Measurements from ENCODE around the gene NUDT9. TPM values are rescaled to one million over a fixed set of nuclear protein-coding genes. Genes with fewer than 3 reads are reported as not detected.

The NUDT9 gene
- total RNA-seq, 1 donor from 2014 or later: 33.7 TPM

- Histone ChIP-seq H3K4me3 (ENCODE audit: insufficient read depth, low read depth, low read length) (no peak overlapping the region), H2AFZ (ENCODE audit: low read depth, low read length) (no peak overlapping the region), H3K36me3 (ENCODE audit: insufficient read depth, low read length) (no peaks in the 10 kb centered on the region), H3K27me3 (ENCODE audit: insufficient read depth, low read length) (no peaks in the 10 kb centered on the region), H3K79me2 (ENCODE audit: insufficient read depth, low read length) (peaks cover 72% of the 10 kb centered on the region), H3K9me3 (ENCODE audit: insufficient read depth, low read depth, low read length) (no peaks in the 10 kb centered on the region), H3K9ac (ENCODE audit: low read length) (no peak overlapping the region), H4K20me1 (ENCODE audit: insufficient read depth, low read length) (peaks cover 12% of the 10 kb centered on the region), H3K27ac (ENCODE audit: low read depth, low read length) (no peak overlapping the region), H3K4me2 (ENCODE audit: low read length) (no peak overlapping the region), H3K4me1 (ENCODE audit: insufficient read depth, low read length) (peaks cover 25% of the 10 kb centered on the region)
- no peak overlapping the region for H3K27ac Mint-ChIP-seq (ENCODE audit: unreplicated experiment)
- no peak for FAIRE-seq
- no peaks in the 10 kb centered on the region for H3K27me3 Mint-ChIP-seq (ENCODE audit: low read depth, unreplicated experiment)
- no peak for DNase-seq (ENCODE audit: low read depth)
- no peak for TF ChIP-seq CTCF (IDR thresholded peaks at IDR 0.05; ENCODE audit: insufficient read depth, low read depth, low read length)
- TF ChIP-seq EZH2 (IDR thresholded peaks at IDR 0.05; ENCODE audit: insufficient read depth, low read length): no peak
- H3K9me3 Mint-ChIP-seq (ENCODE audit: unreplicated experiment): no peaks in the 10 kb centered on the region
- H3K4me3 Mint-ChIP-seq (ENCODE audit: unreplicated experiment): no peak overlapping the region
- H3K36me3 Mint-ChIP-seq (ENCODE audit: low read depth, unreplicated experiment): no peaks in the 10 kb centered on the region
- peaks cover 20% of the 10 kb centered on the region for H3K4me1 Mint-ChIP-seq (ENCODE audit: low read depth, unreplicated experiment)
These were observed 3.3 kb downstream of the NUDT9 start for GRCh38 chr4:87425711-87426110.

GRCh38 chr4:87426865-87427517, 4.6 kb downstream of the NUDT9 start:
- no peak overlapping the region for H2AFZ ChIP-seq (ENCODE audit: low read depth, low read length)
- H3K27me3 Mint-ChIP-seq (ENCODE audit: low read depth, unreplicated experiment): no peaks in the 10 kb centered on the region
- peaks cover 22% of the 10 kb centered on the region for H4K20me1 ChIP-seq (ENCODE audit: insufficient read depth, low read length)
- H3K4me3 Mint-ChIP-seq (ENCODE audit: unreplicated experiment): no peak overlapping the region
- no peak overlapping the region for H3K4me2 ChIP-seq (ENCODE audit: low read length)
- peaks cover 85% of the 10 kb centered on the region for H3K79me2 ChIP-seq (ENCODE audit: insufficient read depth, low read length)
- no peaks in the 10 kb centered on the region for H3K36me3 ChIP-seq (ENCODE audit: insufficient read depth, low read length)
- FAIRE-seq (no peak), DNase-seq (ENCODE audit: low read depth) (no peak)
- H3K27ac Mint-ChIP-seq (ENCODE audit: unreplicated experiment): no peak overlapping the region
- H3K4me1 Mint-ChIP-seq (ENCODE audit: low read depth, unreplicated experiment): peaks cover 17% of the 10 kb centered on the region
- H3K9ac ChIP-seq (ENCODE audit: low read length): no peak overlapping the region
- H3K4me1 ChIP-seq (ENCODE audit: insufficient read depth, low read length): peaks cover 21% of the 10 kb centered on the region
- H3K9me3 Mint-ChIP-seq (ENCODE audit: unreplicated experiment): no peaks in the 10 kb centered on the region
- H3K9me3 ChIP-seq (ENCODE audit: insufficient read depth, low read depth, low read length): no peaks in the 10 kb centered on the region
- TF ChIP-seq EZH2 (IDR thresholded peaks at IDR 0.05; ENCODE audit: insufficient read depth, low read length) (no peak), CTCF (IDR thresholded peaks at IDR 0.05; ENCODE audit: insufficient read depth, low read depth, low read length) (no peak)
- H3K36me3 Mint-ChIP-seq (ENCODE audit: low read depth, unreplicated experiment): peaks cover 2% of the 10 kb centered on the region
- no peaks in the 10 kb centered on the region for H3K27me3 ChIP-seq (ENCODE audit: insufficient read depth, low read length)
- H3K4me3 ChIP-seq (ENCODE audit: insufficient read depth, low read depth, low read length): no peak overlapping the region
- H3K27ac ChIP-seq (ENCODE audit: low read depth, low read length): no peak overlapping the region

GRCh38 chr4:87427518-87427868, 5.1 kb downstream of the NUDT9 start:
- Mint-ChIP-seq H3K9me3 (ENCODE audit: unreplicated experiment) (no peaks in the 10 kb centered on the region), H3K4me1 (ENCODE audit: low read depth, unreplicated experiment) (peaks cover 15% of the 10 kb centered on the region), H3K27me3 (ENCODE audit: low read depth, unreplicated experiment) (no peaks in the 10 kb centered on the region), H3K27ac (ENCODE audit: unreplicated experiment) (no peak overlapping the region), H3K36me3 (ENCODE audit: low read depth, unreplicated experiment) (peaks cover 4% of the 10 kb centered on the region), H3K4me3 (ENCODE audit: unreplicated experiment) (no peak overlapping the region)
- Histone ChIP-seq H3K27ac (ENCODE audit: low read depth, low read length) (no peak overlapping the region), H3K4me3 (ENCODE audit: insufficient read depth, low read depth, low read length) (no peak overlapping the region), H2AFZ (ENCODE audit: low read depth, low read length) (no peak overlapping the region), H3K9ac (ENCODE audit: low read length) (no peak overlapping the region), H3K9me3 (ENCODE audit: insufficient read depth, low read depth, low read length) (no peaks in the 10 kb centered on the region), H3K4me1 (ENCODE audit: insufficient read depth, low read length) (peaks cover 20% of the 10 kb centered on the region), H3K27me3 (ENCODE audit: insufficient read depth, low read length) (no peaks in the 10 kb centered on the region), H3K36me3 (ENCODE audit: insufficient read depth, low read length) (no peaks in the 10 kb centered on the region), H3K79me2 (ENCODE audit: insufficient read depth, low read length) (peaks cover 89% of the 10 kb centered on the region), H4K20me1 (ENCODE audit: insufficient read depth, low read length) (peaks cover 26% of the 10 kb centered on the region), H3K4me2 (ENCODE audit: low read length) (no peak overlapping the region)
- DNase-seq (ENCODE audit: low read depth): no peak
- FAIRE-seq: no peak
- TF ChIP-seq CTCF (IDR thresholded peaks at IDR 0.05; ENCODE audit: insufficient read depth, low read depth, low read length) (no peak), EZH2 (IDR thresholded peaks at IDR 0.05; ENCODE audit: insufficient read depth, low read length) (no peak)

All from astrocyte (in vitro differentiated cells and primary cell).